UCSD-AML1 (cell line): ENCODE measurements around the gene TMEM130.
"Not testable (repeated sequence)": the region's sequence is repeated elsewhere in the genome, so short reads cannot be mapped to it uniquely, and the experiment has no call there.

Experiments
- DNase-seq: peaks from one replicate; lab custom pipeline; 2025; ENCODE audit not compliant: unreplicated experiment; lab: John Stamatoyannopoulos, UW

Gene TMEM130

DNA sequence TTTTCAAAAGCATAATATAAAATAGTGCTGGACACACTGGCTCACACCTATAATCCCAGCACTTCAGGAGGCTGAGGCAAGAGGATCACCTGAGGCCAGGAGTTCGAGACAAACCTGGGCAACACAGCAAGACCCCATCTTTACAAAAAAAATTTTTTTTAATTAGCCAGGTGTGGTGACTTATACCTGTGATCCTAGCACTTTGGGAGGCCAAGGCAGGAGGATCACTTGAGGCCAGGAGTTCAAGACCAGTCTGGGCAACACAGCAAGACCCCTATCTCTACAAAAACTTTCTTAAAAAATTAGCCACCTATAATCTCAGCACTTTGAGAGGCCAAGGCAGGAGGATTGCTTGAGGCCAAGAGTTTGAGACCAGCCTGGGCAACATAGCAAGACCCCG is 27.3 kb downstream of the TMEM130 start:
- not testable (repeated sequence) for DNase-seq

GRCh38 chr7:98841179-98841997 is 28.4 kb downstream of the TMEM130 start:
- peak; percentile 28 for DNase-seq

DNA sequence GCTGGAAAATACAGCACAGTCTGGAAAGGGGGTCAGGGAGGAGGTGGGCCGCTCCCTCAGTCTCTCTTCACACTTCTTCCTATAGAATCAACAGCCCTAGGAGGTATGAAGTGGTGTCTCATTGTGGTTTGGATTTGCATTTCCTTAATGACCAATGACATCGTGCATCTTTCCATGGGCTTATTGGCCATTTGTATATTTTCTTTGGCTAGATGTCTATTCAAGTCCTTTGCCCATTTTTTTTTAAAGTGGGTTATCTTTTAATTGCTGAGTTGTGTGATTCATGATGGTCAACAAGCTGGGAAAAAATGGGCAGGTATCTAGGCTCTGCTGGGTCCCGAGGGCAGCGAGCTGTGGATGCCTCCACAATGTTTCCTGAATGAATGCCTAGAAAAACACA is 29.1 kb downstream of the TMEM130 start:
- DNase-seq, result no peak

- DNase-seq, result no peak
These were observed 29.7 kb downstream of the TMEM130 start for GRCh38 chr7:98840096-98840495.

GRCh38 chr7:98837630-98837972 is 32.2 kb downstream of the TMEM130 start:
- DNase-seq, result no peak

GRCh38 chr7:98836811-98837629 is 32.8 kb downstream of the TMEM130 start:
- peak; percentile 11 for DNase-seq

DNA sequence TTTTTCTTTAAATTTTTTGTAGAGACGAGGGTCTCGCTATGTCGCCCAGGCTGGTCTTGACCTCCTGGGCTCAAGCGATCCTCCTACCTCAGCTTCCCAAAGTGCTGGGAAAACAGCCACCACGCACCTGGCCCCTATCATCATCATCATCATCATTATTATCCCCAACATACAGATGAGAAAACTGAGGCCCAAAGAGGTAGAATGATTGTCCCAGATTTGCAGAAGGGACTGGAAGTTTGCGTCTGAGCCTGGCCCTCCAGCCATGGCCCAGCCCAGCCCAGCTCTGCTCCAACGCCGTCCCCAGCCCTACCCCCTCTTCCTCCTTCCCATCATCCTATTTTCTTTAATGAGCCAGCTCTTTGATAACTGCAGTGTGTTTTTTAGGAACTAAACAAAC is 34.9 kb downstream of the TMEM130 start:
- DNase-seq, result no peak

GRCh38 chr7:98833022-98833421 is 36.8 kb downstream of the TMEM130 start:
- DNase-seq, result no peak

DNA sequence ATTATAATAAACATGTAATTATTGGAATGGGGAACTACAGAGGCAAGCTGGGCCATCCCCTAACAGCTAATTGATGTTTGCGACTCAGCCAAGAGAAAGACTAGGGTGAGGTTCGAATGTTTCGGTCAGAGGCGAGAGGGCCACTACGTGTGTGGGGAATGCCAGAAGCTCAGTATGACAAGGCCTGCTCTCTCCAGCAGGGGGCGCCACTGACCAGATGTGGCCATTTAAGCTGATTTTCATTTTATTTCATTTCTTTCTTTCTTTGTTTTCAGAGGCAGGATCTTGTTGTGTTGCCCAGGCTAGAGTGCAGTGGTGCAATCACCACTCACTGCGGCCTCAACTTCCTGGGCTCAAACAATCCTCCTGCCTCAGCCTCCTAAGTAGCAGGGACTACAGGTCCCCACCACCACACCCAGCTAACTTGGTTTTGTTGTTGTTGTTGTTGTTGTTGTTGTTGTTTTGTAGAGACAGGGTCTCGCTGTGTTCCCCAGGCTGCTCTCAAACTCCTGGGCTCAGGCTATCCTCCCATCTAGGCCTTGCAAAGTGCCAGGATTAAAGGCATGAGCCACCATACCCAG is 38.1 kb downstream of the TMEM130 start:
- peak; percentile 18 for DNase-seq

DNA sequence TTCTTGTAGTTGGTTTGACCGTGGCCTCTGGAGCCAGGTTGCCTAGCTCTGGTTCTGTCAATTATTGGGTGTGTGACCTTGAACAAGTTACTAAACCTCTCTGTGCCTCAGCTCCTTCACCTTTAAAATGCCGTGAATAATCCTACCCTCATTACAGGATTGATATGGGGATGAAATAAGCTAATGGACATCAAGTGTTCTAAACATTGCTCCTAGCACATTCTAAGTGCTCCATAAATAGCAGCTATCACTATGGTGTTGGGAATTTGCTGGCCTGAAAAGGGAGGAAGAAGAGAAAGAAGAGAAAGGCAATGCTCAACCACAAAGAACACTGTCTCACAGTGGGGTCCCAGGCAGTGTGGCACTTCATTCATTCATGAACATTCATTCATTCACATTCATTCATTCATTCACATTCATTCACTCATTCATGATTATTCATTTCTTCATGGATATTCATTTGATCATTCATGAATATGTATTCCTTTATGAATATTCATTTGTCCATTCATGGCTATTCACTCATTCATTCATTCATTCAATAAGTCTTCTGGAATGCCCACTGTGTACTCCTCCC is 38.8 kb downstream of the TMEM130 start:
- no peak for DNase-seq

- DNase-seq, result no peak
These were observed 41.4 kb downstream of the TMEM130 start for GRCh38 chr7:98828368-98828767.

DNA sequence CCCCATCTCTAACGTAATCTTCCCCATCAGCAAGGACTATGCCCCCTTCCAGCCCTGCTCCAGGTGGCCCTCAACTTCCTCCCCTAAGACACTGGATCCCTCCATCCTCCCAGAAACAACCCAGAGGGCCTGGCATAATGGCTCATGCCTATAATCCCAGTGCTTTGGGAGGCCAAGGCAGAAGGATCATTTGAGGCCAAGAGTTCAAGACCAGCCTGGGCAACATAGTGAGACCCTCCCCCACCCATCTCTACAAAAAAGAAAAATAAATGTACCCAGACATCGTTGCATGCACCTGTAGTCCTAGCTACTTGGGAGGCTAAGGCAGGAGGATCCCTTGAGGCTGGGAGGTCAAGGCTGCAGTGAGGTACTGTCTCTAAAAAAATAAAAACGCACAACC is 42.6 kb downstream of the TMEM130 start:
- DNase-seq, result no peak

GRCh38 chr7:98826811-98827231 is 43.0 kb downstream of the TMEM130 start:
- DNase-seq, result no peak

GRCh38 chr7:98826387-98826786 is 43.4 kb downstream of the TMEM130 start:
- DNase-seq, result no peak

DNA sequence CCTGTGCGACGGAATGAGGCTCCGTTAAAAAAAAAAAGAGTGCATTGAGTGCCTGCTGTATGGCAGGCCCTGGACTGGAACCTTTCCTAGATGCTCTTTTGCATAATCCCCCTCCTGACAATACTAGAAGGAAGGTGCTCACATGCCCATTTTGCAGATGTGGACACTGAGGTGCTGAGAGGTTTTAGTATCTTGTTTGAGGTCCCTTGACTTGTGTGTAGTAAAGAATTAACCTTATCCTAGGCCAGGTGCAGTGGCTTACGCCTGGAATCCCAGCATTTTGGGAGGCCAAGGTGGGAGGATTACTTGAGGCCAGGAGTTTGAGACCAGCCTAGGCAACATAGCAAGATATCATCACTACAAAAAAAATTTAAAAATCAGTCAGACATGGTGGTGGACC is 46.6 kb downstream of the TMEM130 start:
- DNase-seq, result no peak

DNA sequence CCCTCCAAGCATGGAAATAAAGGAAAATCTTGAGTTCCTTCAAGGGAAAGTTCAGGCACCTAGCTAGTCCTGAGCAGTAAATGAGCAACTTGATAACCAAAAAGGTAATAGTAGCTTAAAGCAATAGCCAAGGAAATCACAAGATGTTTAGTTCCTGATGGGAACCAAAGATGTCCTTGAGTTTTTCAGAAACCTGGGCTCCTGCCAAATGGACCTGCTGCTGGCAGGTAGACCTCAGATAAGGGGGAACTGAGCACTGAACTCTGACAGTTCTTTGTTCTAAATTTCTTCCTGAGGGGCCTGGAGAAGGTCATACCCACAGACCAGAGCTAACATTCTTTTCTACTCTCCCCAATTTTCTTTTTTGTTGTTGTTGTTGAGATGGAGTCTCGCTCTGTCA is 48.5 kb downstream of the TMEM130 start:
- DNase-seq, result no peak

DNA sequence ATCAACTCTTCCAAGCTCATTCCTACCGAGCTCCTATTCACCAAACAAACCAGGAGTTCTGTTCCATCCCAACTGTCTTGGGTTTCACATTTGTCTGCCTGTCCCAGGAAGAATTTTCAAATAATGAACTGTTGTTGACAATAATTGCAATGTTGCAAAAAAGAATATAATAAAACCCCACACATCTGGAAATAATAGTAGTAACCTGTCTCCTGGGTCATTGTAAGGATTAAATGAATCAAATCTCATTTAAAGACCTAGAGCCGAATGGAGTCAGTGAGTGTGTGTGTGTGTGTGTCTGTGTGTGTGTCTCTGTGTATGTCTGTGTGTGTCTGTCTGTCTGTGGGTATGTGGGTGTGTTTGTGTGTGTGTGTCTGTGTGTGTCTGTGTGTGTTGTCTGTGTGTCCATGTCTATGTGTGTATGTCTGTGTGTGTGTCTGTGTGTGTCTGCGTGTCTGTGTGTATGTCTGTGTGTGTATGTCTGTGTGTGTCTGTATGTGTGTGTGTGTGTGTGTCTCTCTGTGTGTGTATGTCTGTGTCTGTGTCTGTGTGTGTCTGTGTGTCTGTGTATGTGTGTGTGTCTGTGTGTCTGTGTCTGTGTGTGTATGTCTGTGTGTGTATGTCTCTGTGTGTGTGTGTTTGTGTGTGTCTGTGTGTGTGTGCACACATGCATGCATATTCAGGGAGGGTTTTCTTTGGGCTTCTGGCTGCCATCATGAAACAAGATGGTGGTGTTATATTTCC is 52.7 kb downstream of the TMEM130 start:
- DNase-seq, result no peak

GRCh38 chr7:98816241-98816640 is 53.6 kb downstream of the TMEM130 start:
- DNase-seq, result no peak

- no peak for DNase-seq
These were observed 54.5 kb downstream of the TMEM130 start for GRCh38 chr7:98815313-98815712.

GRCh38 chr7:98811299-98811698 is 58.5 kb downstream of the TMEM130 start:
- no peak for DNase-seq
